Stimulated activated CD4-positive, alpha-beta T cell treated with anti-CD3 and anti-CD28 coated beads, Interleukin-4, amount 100 ng/mL, for 48 hours (primary cell): ENCODE results near the gene NBAS.
"Not testable (repeated sequence)": the region's sequence is repeated elsewhere in the genome, so short reads cannot be mapped to it uniquely, and the experiment has no call there.

Experiments used
- DNase-seq, 2 donors: peaks; one replicate each; pipeline ENCODE4 v3.0.0-alpha.2; 2020; ENCODE audit warnings: low read depth in 2 of 2

NBAS gene

GRCh38 chr2:15412309-15412708, 148.8 kb downstream of the NBAS start:
- DNase-seq: no peak

GRCh38 chr2:15410884-15411283, 150.2 kb downstream of the NBAS start:
- DNase-seq: no peak

- DNase-seq: no peak
Measured at GRCh38 chr2:15408759-15409158, 152.4 kb downstream of the NBAS start.

- no peak for DNase-seq
Measured at GRCh38 chr2:15407666-15408065, 153.5 kb downstream of the NBAS start.

DNA sequence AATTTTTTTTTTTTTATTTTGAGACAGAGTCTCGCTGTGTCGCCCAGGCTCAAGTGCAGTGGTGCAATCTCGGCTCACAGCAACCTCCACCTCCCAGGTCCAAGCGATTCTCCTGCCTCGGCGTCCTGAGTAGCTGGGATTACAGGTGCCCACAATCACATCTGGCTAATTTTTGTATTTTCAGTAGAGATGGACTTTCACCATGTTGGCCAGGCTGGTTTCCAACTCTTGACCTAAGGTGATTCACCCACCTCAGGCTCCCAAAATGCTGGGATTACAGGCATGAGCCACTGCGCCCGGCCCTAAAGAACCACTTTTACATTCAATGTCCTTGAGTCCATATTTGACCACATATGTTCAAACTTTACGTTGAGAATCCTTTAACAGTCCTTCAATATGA, 156.6 kb downstream of the NBAS start:
- not testable (repeated sequence) for DNase-seq

- DNase-seq: no peak
Measured at GRCh38 chr2:15400240-15400826, 160.8 kb downstream of the NBAS start.

DNA sequence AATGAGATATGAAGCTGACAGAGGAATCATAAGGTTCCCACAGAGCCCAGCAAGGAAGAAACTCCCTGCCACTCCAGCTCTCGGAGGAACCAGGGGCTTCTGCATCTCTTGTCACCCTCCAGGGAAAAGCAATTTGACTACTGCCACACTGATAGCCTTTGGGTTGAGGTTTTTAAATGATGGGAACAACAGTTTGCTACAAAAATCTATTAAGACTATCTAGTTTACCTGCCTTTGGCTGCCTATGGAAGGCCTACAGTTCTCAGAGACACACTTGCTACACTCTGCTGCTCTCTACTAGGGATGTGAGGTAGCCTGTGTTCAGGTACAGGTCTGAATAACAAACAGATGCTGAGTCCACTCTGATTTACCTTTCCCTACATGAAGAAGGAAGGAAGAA, 161.9 kb downstream of the NBAS start:
- DNase-seq: no peak

GRCh38 chr2:15391751-15392150, 169.4 kb downstream of the NBAS start:
- no peak for DNase-seq

GRCh38 chr2:15389895-15390294, 171.2 kb downstream of the NBAS start:
- DNase-seq: no peak

DNA sequence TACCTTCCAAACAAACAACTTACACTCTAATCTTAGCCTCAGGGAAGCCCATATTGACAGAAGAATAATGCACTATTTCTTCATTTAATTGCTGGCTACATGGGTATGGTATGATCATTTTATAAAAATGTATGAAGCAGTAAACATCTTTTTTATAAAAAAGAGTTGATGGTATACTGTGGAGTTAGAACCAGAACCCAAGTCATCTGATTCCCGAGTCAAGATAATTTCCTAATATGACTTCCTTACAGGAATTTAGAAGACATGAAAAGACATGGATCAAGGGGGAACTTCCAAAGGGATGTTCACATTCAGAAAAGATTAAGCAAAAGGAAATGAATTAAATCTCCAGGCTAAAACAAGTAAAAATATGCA, 171.8 kb downstream of the NBAS start:
- no peak for DNase-seq

DNA sequence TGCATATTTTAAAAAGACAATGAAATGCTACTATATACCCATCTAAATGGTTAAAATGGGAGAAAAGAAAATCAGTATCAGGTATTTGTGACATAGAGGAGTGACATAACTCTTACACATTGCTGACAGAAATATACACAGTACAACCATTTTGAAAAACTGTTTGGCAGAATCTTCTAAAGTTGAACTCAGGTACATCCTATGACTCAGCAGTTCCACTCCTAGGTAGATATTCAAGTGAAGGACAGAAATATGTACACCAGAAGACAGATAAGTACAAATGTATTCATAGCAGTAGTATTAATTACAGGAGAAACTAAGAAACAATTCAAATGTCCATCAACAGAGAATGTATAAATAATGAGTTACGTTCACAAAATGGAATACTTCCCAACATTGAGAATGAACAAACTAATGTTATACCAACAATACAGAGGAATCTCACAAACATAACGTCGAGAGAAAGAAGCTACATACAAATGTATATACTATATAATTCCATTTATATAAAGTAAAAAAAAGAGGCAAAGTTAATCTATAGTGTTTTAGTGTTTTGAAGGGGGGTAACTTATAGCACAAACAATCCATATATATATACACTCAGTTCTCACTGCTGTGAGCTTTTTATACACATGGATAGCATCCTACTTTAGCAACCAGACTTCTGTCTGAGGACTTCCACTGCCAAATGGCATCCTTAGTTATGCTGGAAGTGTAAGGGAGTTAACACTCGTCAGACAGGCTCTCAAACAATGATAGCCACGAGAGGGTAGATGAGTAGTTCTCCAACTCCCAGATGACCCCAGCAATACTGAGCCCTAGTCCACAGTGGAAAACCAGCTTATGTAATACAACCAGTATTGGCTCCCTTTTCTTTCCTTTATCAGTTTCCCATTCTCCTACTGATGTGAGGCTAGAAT, 172.5 kb downstream of the NBAS start:
- no peak for DNase-seq

DNA sequence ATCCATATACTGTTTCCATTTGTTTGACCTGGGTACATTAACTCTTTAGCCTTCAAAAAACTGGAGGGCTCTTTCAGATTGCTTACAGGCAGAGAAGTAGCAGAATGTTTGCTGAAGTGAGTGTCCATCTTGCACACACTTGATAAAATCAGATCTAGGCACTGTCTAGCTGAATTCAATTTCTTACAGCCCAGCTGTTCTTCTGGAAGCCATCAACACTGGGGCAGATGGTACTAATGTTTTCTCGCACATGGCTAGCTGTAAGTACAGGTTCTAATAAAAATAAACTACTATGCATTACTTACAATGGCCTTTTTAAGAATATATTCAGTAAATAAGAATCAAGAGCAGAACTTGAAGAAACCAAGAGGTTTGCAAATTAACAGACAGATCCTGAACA, 175.9 kb downstream of the NBAS start:
- DNase-seq: no peak

- DNase-seq: no peak
Measured at GRCh38 chr2:15383695-15384350, 177.3 kb downstream of the NBAS start.

DNA sequence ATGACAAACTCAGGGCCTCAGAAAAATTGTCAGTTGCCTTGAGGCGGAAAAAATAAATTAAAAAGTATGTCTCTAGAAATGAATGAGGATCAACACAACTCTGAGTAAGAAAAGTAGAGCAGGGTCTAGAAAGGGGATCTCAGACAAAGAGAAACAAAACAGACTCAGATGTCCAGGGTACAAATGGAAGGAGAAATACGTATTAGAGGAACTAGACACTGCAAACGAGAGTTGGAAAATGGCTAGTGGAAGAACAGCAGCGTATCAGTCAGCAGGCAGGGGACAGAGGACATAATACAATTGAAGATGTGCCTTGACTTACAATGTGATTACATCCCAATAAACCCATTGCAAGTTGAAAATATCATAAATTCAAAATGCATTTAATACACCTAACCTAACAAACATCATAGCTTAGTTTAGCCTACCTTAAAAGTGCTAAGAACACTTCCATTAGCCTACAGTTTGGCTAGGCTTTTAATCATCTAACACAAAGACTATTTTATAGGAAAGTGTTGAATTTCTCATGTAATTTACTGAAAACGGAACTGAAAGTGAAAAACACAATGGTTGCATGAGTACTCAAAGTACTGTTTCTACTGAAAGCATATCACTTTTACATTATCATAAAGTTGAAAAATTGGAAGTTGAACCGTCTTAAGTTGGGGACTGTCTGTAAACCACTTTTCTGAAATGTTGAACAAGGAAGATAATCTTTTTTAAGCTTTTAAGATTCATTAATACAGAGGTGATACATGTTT, 182.8 kb downstream of the NBAS start:
- DNase-seq: no peak

GRCh38 chr2:15377202-15377601, 183.9 kb downstream of the NBAS start:
- DNase-seq: no peak

GRCh38 chr2:15372019-15372418, 189.1 kb downstream of the NBAS start:
- no peak for DNase-seq

DNA sequence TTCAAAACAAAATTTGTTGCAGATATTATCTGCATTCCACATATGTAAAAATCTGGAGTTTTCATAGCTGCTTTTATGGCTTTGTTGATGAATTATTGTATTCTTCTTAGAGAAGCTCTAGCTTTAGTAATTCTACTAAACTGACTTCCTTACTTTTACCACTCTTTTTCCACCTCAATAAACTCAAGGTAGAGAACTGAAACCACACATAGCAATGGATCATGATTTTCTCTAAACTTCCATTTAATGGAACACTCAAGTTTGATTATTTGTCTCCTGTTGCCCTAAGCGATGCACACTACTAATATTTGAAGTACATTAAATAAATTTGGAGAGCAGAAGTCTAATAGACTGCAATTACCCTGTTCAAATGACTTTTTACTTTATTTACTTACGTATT, 192.0 kb downstream of the NBAS start:
- DNase-seq: no peak

- DNase-seq: no peak
Measured at GRCh38 chr2:15367715-15368114, 193.4 kb downstream of the NBAS start.

DNA sequence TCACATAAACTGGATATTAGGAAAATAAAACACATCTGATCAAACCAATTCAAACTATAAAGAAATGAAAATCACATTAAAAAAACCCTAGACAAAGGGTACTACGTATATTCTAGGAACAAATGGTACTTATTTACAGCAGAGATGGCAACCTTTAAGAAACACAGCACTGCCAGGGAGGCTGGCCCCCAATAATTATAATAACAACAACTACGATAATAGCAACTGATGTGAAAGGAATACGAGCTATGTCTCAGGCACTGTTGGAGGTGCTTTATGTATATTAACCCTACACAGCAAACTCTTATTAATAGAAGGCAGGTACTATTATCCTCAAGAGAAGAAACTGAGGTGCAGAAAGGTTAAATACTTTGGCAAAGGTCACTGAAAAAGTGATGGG, 193.9 kb downstream of the NBAS start:
- no peak for DNase-seq

DNA sequence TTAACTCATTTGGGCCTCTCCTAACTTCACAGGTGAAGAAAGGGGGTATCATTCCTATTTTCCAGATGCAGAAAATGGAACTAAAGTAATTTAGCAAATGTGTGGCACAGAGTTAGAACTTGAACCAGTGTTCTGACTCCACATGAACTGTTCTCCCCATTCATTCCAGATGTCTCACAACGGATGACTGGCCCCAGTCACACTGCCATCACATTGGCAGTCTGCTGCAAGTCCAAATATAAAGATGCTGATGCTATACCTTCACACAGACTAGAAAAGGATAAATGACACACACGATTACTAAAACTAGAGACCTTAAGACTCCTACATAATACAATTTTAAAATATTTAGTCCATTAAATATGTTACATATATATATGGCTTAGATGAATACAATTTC, 195.7 kb downstream of the NBAS start:
- DNase-seq: no peak

GRCh38 chr2:15364561-15364960, 196.6 kb downstream of the NBAS start:
- no peak for DNase-seq

- no peak for DNase-seq
Measured at GRCh38 chr2:15363734-15364133, 197.4 kb downstream of the NBAS start.
